PC-9 (cell line): ENCODE measurements around the gene DUOXA2. TPM values are rescaled to one million over a fixed set of nuclear protein-coding genes. Genes with fewer than 3 reads are reported as not detected.

Source experiments
- BruUV-seq: library from RNA; stranded (reverse); fragments of 400-500 nt; replicated peaks from 2 replicates; lab custom pipeline; 2021; lab: Mats Ljungman, UMichigan
- CTCF ChIA-PET: fragments of 300-600 bp; sonication (Branson Sonifier 250); formaldehyde crosslinking; loops from one replicate; lab custom pipeline; 2022; ENCODE audit warnings: antibody characterized with exemption; lab: Charles Lee
- POLR2A ChIA-PET: fragments of 300-600 bp; sonication (Branson Sonifier 250); formaldehyde crosslinking; loops from one replicate; lab custom pipeline; 2022; ENCODE audit warnings: antibody characterized with exemption; ENCODE audit not compliant: unreplicated experiment; lab: Charles Lee
- DNase-seq, 2 experiments: peaks; one replicate each; pipeline versions ENCODE4 v3.0.0 to v3.0.0-alpha.2; 2015 to 2022; ENCODE audit warnings: mixed read lengths in 1 of 2
- H2AFZ ChIP-seq: fragments of 200-600 bp; sonication (generic); 2 replicates; pipeline ENCODE4 v1.8.1; 2017; ENCODE audit warnings: antibody characterized with exemption
- H3F3A ChIP-seq: fragments of 200-600 bp; sonication (generic); 2 replicates; pipeline ENCODE4 v1.8.1; 2017; ENCODE audit warnings: antibody characterized with exemption, mild to moderate bottlenecking, low read depth; ENCODE audit not compliant: insufficient read depth
- H3K27ac ChIP-seq: fragments of 200-600 bp; sonication (generic); 2 replicates; pipeline ENCODE4 v1.6.1; 2016; ENCODE audit warnings: mixed run types
- H3K27me3 ChIP-seq: fragments of 200-600 bp; sonication (generic); 2 replicates; pipeline ENCODE4 v1.6.1; 2016; ENCODE audit warnings: low read depth, mixed run types; ENCODE audit not compliant: insufficient read depth
- H3K36me3 ChIP-seq: fragments of 200-600 bp; sonication (generic); 2 replicates; pipeline ENCODE4 v1.6.1; 2016; ENCODE audit warnings: low read depth, mixed run types
- H3K4me1 ChIP-seq: fragments of 200-600 bp; sonication (generic); replicated peaks from 2 replicates; pipeline ENCODE4 v1.6.1; 2016; ENCODE audit warnings: mixed run types; ENCODE audit not compliant: insufficient read depth
- H3K4me2 ChIP-seq: fragments of 200-600 bp; sonication (generic); 2 replicates; pipeline ENCODE4 v1.6.1; 2017; ENCODE audit warnings: mixed run types
- H3K4me3 ChIP-seq: fragments of 200-600 bp; sonication (generic); 2 replicates; pipeline ENCODE4 v1.6.1; 2016; ENCODE audit warnings: mixed run types
- H3K79me2 ChIP-seq: fragments of 200-600 bp; sonication (generic); 2 replicates; pipeline ENCODE4 v1.6.1; 2017; ENCODE audit warnings: low read depth, mixed run types
- H3K9me2 ChIP-seq: fragments of 200-600 bp; sonication (generic); 2 replicates; pipeline ENCODE4 v1.8.1; 2017; ENCODE audit warnings: mild to moderate bottlenecking; ENCODE audit not compliant: insufficient read depth
- H3K9me3 ChIP-seq: fragments of 200-600 bp; sonication (generic); 2 replicates; pipeline ENCODE4 v1.8.1; 2016; ENCODE audit warnings: low read depth; ENCODE audit not compliant: insufficient read depth
- H4K20me1 ChIP-seq: fragments of 200-600 bp; sonication (generic); 2 replicates; pipeline ENCODE4 v1.8.1; 2017; ENCODE audit not compliant: insufficient read depth
- EZH2 ChIP-seq: fragments of 200-600 bp; sonication (generic); IDR thresholded peaks from 2 replicates; pipeline ENCODE4 v1.8.0; 2017; ENCODE audit warnings: antibody characterized with exemption, low read depth
- intact Hi-C: fragments of 100-400 bp; cut with micrococcal nuclease; formaldehyde crosslinking; loops from one replicate; pipeline ENCODE4 v1.10.0; 2022; ENCODE audit not compliant: unreplicated experiment
- total RNA-seq: library from RNA; stranded (reverse); gene quantifications from 2 replicates; pipeline ENCODE4 v1.2.3, GENCODE V29; 2021
- TF ChIP-seq, protein P1 (sequence below): fragments of 200-600 bp; sonication (generic); conservative IDR thresholded peaks from 2 replicates; pipeline ENCODE4 v1.6.1; 2017; ENCODE audit warnings: mixed run types, antibody characterized with exemption, mild to moderate bottlenecking, moderate library complexity

Gene DUOXA2
- total RNA-seq, 1 experiment from 2014 or later: not detected

DNA sequence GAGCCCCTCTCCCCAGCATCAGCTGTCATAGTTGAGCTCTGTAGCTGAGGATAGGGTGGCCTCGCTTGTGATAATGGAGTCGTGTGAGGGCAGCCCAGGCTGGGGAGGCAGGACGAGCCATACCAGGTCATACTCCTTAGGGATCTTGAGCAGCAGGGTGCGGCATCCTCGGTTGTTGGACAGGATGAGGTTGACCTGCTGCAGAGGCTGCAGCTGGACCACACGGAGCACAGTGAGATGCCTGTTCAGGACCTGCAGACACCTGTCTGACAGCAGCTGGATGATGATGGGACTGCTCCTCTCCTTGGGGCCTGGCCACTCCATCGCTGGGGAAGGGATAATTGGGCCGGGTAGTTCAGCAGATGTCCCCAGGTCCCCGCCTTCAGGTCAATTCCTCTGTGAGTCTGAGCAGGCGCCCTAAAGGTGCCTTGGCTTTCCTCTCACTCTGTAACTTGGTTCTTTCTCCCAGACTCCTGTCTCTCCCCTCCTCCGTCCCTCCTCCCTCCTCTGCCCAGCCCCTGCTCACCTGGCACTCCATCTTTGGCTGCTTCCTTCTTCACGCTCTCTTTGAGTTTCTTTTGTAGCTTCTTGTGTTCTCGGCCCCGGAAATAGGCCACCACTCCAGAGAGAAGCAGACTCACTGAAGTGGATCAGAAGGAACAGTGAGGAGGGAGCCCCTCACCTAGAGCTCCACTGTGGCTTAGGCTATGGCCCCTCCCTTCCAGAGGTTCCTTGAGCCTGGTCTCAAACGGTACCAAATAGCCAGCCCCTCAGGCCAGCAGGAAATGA, 7.9 kb upstream of the DUOXA2 start:
- H4K20me1 ChIP-seq: no peaks in the 10 kb centered on the region
- H2AFZ ChIP-seq: no peak overlapping the region
- H3K36me3 ChIP-seq: no peaks in the 10 kb centered on the region
- no peaks in the 10 kb centered on the region for H3K27me3 ChIP-seq
- no peaks in the 10 kb centered on the region for H3F3A ChIP-seq
- no peaks in the 10 kb centered on the region for H3K9me3 ChIP-seq
- H3K4me1 ChIP-seq: no peaks in the 10 kb centered on the region
- H3K79me2 ChIP-seq: no peaks in the 10 kb centered on the region
- BruUV-seq: no TSS peak
- H3K27ac ChIP-seq: no peak overlapping the region
- H3K4me2 ChIP-seq: no peak overlapping the region
- CTCF ChIA-PET: no interaction called here
- DNase-seq: no peak
- intact Hi-C loops: no loop called here
- no peak for TF ChIP-seq EZH2
- TF ChIP-seq, protein P1, sequence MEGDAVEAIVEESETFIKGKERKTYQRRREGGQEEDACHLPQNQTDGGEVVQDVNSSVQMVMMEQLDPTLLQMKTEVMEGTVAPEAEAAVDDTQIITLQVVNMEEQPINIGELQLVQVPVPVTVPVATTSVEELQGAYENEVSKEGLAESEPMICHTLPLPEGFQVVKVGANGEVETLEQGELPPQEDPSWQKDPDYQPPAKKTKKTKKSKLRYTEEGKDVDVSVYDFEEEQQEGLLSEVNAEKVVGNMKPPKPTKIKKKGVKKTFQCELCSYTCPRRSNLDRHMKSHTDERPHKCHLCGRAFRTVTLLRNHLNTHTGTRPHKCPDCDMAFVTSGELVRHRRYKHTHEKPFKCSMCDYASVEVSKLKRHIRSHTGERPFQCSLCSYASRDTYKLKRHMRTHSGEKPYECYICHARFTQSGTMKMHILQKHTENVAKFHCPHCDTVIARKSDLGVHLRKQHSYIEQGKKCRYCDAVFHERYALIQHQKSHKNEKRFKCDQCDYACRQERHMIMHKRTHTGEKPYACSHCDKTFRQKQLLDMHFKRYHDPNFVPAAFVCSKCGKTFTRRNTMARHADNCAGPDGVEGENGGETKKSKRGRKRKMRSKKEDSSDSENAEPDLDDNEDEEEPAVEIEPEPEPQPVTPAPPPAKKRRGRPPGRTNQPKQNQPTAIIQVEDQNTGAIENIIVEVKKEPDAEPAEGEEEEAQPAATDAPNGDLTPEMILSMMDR: no peak
- H3K4me3 ChIP-seq: no peak overlapping the region
- H3K9me2 ChIP-seq: no peaks in the 10 kb centered on the region
- POLR2A ChIA-PET: no interaction called here

DNA sequence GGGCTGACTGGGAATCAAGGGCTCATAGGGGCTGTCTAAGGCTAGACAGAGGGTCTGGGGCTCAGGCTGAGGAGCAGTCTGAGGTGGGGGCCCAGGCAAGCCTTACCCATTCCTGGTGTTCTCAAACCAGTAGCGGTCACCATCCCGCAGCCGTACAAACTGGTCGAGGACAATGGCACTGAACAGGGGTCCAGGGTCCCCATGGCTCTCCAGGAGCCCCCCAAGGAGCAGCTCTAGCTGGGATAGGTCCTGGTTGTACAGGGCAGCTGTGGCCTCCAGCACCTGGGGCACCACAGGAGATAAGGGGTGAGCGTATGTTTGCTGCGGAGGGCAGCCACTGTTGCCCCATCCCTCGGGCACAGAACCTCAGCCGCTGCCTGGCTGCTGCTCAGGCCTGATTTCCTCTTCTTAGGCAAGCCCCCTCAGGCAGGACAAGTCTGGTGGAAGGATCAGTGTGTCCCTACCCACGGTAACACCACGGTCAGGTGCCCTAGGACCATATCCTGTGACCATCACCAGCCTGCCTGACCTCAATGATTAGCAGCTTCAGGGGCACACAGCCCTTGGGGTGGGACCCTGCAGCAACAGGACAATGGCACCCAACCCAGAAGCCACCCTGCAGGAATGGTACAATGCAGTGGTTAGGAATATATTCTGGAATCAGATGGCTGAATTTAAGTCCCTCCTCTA, 6.0 kb upstream of the DUOXA2 start:
- Histone ChIP-seq H3K27ac (no peak overlapping the region), H3K36me3 (no peaks in the 10 kb centered on the region), H3K79me2 (no peaks in the 10 kb centered on the region), H2AFZ (no peak overlapping the region), H3K4me2 (no peak overlapping the region), H3K4me1 (no peaks in the 10 kb centered on the region), H3F3A (no peaks in the 10 kb centered on the region), H3K27me3 (no peaks in the 10 kb centered on the region), H4K20me1 (no peaks in the 10 kb centered on the region), H3K4me3 (no peak overlapping the region), H3K9me3 (no peaks in the 10 kb centered on the region), H3K9me2 (no peaks in the 10 kb centered on the region)
- POLR2A ChIA-PET: no interaction called here
- TF ChIP-seq, protein P1: no peak
- no peak for TF ChIP-seq EZH2
- BruUV-seq: no TSS peak
- intact Hi-C loops: no loop called here
- CTCF ChIA-PET: no interaction called here
- DNase-seq: no peak

DNA sequence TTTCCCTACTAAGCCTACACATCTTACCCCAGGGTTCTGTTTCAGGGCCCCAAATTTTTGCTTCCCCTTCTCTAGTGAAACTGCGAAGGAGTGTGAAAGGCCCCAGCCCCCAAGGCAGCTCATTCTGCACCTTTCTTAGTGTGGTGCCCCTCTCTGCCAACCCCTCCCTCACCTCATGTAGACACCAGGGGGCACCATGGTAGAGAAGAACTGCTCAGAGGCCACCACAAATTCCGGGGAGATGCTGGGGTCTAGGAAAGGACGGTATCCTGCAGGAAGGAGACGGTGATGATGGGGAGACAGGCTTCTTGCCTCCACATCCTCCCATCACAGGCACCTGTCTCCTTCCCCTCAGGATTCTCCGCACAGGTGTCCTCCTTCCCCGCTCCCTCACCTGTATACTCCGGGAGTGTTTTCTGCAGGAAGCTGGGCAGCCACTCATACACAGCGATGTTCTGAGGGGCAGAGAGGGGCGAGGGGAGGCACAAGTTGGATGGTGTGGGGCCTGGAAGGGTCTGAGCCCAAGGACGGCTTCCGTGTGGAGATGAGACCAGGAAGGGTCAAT, 3.8 kb upstream of the DUOXA2 start:
- no peak overlapping the region for H3K4me3 ChIP-seq
- no peaks in the 10 kb centered on the region for H3K9me2 ChIP-seq
- TF ChIP-seq EZH2: no peak
- TF ChIP-seq, protein P1: no peak
- H3K36me3 ChIP-seq: no peaks in the 10 kb centered on the region
- CTCF ChIA-PET: no interaction called here
- H3K4me1 ChIP-seq: no peaks in the 10 kb centered on the region
- H3F3A ChIP-seq: no peaks in the 10 kb centered on the region
- no peaks in the 10 kb centered on the region for H4K20me1 ChIP-seq
- BruUV-seq: no TSS peak
- POLR2A ChIA-PET: interaction anchor here (0.7 kb wide), 1 partner anchor 53 kb away, joined by 4 read pairs; no protein-coding TSS in a partner anchor
- DNase-seq: no peak
- H3K27ac ChIP-seq: no peak overlapping the region
- H3K27me3 ChIP-seq: peaks cover 3% of the 10 kb centered on the region; the same call in 1 of the 2 replicates
- H3K4me2 ChIP-seq: no peak overlapping the region
- no peaks in the 10 kb centered on the region for H3K79me2 ChIP-seq
- intact Hi-C loops: no loop called here
- H3K9me3 ChIP-seq: no peaks in the 10 kb centered on the region
- H2AFZ ChIP-seq: no peak overlapping the region
